Effector CD4-positive, alpha-beta T cell (primary cell): ENCODE measurements around the gene EIF2B5.
"Not testable (repeated sequence)": the region's sequence is repeated elsewhere in the genome, so short reads cannot be mapped to it uniquely, and the experiment has no call there.

Source experiments
- DNase-seq: peaks from one replicate; pipeline ENCODE4 v3.0.0-alpha.2; 2020

EIF2B5 gene

GRCh38 chr3:184148076-184148475 is 12.9 kb downstream of the EIF2B5 start:
- no peak for DNase-seq

DNA sequence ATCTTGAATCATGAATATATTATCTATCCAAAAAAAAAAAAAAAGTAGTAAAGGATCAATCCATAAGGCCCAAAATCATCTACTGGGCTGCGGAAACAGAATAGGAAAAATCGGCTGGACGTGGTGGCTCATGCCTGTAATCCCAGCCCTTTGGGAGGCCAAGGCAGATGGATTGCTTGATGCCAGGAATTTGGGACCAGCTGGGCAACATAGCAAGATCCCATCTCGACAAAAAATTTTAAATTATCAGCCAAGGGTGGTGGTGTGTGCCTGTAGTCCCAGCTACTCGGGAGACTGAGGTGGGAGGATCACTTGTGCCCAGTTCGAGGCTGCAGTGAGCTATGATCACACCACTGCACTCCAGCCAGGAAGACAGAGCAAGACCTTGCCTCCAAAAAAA is 14.0 kb downstream of the EIF2B5 start:
- DNase-seq, result no peak

DNA sequence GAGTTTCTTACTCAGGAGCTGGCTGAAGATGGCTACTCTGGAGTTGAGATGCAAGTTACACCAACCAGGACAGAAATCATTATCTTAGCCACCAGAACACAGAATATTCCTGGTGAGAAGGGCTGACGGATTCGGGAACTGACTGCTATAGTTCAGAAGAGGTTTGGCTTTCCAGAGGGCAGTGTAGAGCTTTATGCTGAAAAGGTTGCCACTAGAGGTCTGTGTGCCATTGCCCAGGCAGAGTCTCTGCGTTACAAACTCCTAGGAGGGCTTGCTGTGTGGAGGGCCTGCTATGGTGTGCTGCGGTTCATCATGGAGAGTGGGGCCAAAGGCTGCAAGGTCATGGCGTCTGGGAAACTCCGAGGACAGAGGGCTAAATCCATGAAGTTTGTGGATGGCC is 14.6 kb downstream of the EIF2B5 start:
- DNase-seq, result not testable (repeated sequence)

DNA sequence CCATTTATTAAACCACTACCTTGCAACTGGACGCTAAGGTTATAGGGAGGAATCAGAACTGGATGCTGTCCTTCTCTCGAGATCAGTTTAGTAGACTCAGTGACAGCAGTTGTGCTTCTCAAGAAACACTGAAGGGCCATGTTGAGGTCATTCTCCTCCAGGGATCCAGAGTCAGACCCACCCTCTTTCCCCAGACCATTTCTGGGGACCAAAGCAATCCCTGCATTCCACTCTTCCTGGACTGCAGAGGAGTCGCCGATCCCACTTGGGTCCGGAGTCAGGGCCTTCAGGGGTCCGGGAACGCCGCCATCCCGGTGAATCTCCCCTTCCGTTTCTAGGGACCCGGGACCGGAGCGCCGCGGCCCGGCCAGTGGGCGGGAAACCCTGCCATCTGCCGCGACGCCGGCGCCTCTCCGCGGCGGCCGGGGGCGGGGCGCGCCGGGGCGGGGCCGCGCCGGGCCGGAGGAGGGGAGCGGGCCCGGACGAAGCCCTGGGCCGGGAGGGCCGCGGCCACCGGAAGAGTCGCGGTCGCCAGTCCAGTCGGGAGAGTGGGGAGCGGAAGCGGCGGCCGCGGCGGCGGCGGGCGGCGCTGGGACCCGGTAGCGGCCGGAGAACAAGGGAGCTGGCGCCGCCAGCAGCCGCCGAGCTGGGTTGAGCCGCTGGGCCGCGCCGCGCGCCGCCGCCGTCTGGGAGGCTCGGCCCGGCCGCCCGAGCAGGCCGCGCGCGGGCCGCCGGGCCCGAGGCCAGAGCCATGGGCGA is 19.9 kb downstream of the EIF2B5 start, which contains the start of gene DVL3:
DVL3 (plus strand) TSS at position 493 of the 759 bp plus-strand sequence; CDS start at position 752, 259 bp downstream.
- no peak for DNase-seq

GRCh38 chr3:184155644-184156521 is 20.7 kb downstream of the EIF2B5 start:
- peak; percentile 30 for DNase-seq

- DNase-seq, result no peak
Observed at GRCh38 chr3:184156522-184156955, 21.4 kb downstream of the EIF2B5 start.

DNA sequence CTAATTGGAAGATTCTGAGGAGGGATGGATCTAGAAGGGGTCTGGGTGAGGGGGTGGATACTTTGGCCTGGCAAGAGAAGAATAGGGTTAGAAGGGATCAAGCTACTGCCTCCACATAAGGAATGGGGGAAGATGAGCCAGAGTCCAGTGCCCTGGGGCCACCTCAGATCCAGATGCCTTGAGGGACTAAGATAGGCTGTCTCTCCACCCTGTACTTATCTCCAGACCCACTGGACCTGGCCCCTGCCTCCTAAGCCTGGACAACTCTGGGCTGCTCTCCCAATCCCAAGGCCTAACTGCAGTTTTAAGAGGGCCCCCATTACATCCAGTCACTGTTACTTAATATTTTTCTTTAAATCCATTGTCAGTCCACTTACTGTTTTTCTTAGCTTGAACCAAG is 22.0 kb downstream of the EIF2B5 start:
- no peak for DNase-seq

DNA sequence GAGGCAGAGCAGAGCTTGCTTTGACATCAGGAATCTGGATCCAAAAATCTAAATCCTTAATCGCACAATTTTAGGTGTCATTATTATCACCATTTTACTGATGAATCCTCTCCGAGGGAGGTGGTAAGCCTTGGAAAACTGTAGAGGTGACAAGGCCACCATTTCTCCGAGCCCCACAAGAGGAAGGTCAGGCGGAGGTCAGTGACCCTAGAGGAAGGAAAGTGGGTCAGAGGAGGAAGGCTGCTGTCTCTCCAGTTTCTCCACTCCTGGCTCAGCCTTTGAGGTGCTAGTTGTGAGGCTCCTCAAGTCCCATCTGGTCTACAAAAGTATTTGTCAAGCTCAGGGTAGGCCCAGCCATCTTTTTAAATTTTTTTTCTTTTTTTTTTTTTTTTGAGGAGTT is 23.2 kb downstream of the EIF2B5 start:
- DNase-seq, result no peak

DNA sequence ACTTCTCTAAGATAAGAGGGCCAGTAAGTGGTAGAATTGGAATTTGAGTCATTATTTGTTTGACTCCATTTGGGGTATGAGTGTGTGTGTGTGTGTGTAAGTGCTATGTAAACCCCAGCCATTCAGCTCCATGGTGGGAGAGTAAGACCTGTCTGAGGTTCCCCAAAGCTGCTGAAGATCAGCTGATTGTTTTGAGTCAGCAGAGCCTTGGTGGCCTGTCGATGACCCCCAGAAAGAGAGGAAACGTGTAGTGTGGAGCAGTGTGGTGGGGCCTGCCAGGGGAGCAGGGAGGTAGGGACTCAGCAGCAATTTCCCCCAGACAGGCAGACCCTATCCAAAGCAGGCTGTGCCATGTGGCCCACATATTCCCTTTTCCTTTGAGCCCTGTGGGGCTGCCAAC is 25.3 kb downstream of the EIF2B5 start:
- DNase-seq, result no peak

DNA sequence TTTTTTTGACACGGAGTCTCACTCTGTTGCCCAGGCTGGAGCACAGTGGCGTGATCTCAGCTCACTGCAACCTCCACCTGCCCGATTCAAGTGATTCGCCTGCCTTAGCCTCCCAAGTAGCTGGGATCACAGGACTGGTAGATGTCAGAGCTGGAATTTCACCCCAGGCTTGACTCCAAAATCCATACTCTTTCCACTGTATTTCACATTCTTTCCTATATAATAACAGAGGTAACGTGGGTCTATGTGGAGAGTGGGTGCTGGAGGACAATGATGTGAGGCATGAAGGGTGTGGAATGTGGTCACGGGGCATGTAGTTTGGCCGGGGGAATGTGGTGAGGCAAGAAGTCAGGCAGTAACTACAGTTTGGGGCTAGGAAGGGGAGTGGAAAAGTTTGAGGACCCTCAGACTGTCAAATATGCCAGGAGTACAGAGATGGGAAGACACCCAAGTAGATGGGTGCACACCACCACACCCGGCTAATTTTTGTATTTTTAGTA is 27.5 kb downstream of the EIF2B5 start:
- not testable (repeated sequence) for DNase-seq

DNA sequence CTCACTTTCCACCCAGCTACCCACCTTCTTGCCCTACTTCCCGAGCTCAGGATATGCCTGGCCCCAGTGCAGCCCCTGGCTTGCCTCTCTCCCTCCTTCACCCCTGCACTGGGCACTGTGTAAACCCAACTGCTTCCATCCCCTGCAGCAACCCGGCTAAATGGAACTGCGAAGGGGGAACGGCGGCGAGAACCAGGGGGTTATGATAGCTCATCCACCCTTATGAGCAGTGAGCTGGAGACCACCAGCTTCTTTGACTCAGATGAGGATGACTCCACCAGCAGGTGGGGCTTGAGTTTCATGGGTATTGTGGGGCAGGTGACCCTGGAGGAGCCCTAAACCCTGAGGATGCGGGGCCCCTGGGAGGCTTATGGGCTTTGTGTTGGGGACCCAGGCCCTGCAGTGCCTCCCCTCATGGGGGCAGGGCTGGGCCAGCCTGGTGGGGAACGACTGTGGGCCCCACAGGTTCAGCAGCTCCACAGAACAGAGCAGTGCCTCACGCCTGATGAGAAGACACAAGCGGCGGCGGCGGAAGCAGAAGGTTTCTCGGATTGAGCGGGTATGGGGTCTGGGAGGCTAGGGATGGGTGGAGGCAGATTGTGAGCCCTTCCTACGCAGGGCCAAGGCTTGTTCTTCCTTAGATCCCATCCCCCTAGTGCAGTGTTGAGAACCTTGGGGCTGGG is 29.6 kb downstream of the EIF2B5 start:
- no peak for DNase-seq

DNA sequence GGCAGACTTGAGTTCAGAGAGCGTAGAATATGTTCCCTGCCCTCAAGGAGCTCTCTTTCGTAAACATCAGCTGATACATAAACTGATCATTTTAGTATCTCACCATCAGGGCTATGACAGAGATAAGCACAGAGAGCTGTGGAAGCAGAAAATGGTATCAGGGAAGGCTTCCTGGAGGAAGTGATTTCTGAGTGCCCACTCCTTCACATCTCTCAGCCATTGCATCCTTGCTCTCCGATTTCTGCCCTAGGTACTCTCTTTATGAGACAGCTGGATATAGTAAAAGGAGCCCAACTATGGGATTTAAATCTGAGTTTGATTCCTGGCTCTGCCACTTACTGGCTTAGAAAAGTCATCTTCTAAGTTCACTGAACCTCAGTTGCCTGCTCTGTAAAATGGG is 30.4 kb downstream of the EIF2B5 start:
- no peak for DNase-seq

GRCh38 chr3:184166671-184167070 is 31.5 kb downstream of the EIF2B5 start:
- DNase-seq, result no peak

DNA sequence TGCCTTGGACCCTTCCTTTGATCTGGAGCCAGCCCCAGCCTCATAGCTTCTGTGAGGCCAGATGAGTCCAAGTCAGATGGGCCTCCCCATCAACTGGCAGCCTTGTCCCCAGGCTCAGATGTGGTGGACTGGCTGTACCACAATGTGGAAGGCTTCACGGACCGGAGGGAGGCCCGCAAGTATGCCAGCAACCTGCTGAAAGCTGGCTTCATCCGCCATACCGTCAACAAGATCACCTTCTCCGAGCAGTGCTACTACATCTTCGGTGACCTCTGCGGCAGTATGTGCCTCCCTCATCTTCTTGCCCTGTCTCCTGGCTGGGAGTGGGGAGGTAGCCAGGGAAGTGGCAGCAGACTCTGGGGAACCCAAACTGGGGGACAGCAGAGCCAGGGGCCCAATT is 32.6 kb downstream of the EIF2B5 start:
- no peak for DNase-seq

DNA sequence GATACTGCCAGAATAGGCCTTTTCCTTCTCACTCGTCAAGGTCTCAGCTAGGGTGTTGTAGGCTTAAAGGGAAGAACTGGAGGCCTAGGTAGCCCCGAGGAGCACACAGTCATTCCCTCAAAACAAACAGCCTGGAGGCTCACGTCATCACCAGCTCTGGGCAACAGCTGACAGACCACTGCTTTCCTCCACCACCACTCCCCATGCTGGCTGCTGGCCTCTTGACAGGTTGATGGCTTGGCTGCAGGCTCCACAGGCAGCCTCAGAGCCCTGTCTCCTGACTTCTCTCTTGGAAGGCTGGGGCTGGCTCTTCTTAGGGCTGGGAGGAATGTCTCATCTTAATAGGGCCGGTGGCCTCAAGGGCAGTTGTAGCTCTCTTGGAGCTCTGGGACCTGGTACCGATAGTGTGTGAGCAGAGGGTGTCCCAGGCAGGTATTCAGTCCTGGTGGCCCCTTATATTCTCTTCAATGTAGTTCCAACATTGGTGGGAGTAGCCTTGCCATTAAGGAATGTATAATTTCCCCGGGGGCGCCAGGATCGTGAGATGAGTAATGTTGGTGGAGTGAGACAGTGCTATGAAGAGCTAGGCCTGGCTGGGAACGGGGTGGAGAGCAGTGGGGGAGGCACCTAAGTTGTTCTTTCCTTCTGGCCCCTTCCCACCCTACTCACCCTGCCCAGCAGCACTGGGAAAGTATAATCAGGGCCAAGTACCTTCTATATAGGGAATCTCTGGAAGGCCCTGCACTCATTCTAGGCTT is 33.4 kb downstream of the EIF2B5 start:
- no peak for DNase-seq

GRCh38 chr3:184169896-184170875 is 35.0 kb downstream of the EIF2B5 start:
- no peak for DNase-seq

DNA sequence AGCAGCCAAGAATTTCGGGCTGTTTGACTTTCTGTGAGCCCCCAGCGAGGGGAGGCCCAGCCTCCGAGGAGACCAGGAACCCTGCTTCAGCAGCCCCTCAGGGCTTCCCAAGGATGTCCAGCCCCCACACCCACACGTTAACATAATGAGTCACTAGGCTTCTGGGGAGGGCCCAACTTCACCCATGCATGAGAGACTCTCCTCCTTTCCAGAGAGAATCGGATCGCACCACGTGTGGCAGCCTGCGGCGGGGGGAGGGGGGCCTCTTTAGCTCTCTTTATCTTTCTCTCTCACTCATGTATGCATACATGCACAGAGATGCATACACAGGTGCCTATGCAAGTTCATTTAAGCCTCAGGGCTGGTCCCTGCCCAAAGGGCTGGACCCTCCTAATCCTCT is 36.4 kb downstream of the EIF2B5 start:
- no peak for DNase-seq

- no peak for DNase-seq
Observed at GRCh38 chr3:184172681-184173373, 37.7 kb downstream of the EIF2B5 start.

DNA sequence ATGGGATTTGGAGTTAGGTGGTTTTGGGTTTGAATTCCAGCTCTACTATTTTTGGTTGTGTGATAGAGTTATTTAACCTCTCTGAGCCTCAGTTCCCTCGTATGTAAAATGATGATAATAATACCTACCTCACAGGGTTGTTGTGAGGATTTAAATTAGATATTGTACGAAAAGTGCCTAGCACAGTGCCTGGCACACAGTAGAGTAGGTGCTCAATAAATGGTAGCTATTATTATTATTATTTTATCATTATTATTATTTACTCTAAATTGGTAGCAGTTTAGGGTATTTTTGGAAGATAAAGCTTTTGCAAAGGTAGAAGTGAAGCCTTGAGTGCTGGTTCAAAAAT is 38.2 kb downstream of the EIF2B5 start:
- no peak for DNase-seq

DNA sequence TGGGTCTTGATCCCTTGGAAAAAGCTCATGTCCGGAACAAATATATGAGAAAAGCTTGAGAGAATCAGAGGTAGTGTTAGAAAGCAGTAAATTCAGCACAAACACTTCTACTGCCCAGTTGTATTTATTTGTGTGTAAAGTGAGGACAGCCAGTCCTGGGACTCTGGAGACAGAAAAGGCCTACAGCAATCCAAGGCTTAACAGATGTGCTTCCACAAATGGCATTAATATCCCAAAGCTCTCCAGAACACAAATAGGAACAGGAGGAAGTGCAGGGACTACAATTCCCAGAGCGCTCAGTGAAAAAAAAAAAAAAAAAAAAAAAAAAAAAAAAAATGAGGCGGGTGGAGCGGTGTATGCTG is 39.1 kb downstream of the EIF2B5 start:
- DNase-seq, result no peak
